ENCODE results near the gene ZDHHC3. TPM values are rescaled to one million over a fixed set of nuclear protein-coding genes. Genes with fewer than 3 reads are reported as not detected.

Gene ZDHHC3
- polyA plus RNA-seq, 1 donor: 41.0 TPM

DNA sequence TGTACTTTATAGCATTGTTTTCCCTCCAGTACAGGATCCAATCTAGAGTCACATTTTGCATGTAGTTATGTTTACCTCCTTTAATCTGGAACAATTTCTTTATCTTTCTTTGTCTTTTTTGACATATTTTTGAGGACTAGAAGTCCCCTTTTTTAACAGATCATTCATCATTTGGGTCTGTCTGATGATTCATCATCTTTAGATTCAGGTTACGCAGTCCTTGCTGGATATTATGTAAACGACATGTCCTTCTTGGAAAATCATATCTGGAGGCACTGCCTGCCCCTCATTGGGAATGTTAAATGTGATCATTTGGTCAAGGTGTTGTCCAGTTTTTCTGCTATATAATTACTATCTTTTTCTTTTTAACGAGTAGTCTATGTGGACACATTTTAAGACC is 83.3 kb downstream of the ZDHHC3 start:
- DNase-seq: no peak

DNA sequence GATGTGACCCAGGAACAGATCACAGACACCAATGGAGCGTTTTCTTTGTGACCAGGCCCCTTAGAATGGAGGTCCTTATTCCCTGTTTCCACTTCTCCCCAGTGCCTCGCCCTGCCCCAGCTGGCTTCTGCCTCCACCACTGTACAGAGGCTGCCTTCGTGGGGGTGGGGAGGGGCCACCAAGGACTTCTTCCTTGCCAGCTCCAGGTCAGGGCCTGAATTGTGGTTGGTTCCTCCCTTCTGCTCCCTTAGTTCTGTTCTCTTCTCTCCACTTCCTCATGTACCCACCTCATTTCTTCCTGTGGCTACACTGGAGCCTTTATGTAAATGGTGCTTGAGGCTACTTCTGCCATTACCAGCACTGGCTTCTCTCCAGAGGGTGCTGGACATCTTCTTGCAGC is 85.1 kb downstream of the ZDHHC3 start:
- DNase-seq: no peak

- DNase-seq: no peak
Measured at GRCh38 chr3:44890258-44890657, 85.7 kb downstream of the ZDHHC3 start.

GRCh38 chr3:44887101-44887500 is 88.9 kb downstream of the ZDHHC3 start:
- no peak for DNase-seq

DNA sequence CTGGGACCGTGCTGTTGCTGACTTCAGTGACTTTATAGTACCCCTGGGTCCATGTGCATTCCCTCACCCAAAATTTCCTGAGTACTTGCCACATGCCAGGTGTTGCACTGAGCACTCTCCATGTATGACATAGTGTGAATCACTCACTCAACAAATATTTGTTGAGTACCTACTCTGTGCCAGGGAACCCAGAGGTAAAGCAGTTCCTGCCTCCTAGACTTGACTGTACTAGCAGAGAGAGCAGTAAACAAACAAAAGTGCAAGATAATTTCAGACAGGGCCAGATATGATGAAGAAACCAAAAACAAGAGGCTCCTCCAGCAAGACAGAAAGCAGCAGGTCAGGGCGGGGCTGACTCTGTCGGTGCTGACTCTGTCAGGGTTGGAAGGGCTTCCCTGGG is 89.4 kb downstream of the ZDHHC3 start:
- DNase-seq: no peak

DNA sequence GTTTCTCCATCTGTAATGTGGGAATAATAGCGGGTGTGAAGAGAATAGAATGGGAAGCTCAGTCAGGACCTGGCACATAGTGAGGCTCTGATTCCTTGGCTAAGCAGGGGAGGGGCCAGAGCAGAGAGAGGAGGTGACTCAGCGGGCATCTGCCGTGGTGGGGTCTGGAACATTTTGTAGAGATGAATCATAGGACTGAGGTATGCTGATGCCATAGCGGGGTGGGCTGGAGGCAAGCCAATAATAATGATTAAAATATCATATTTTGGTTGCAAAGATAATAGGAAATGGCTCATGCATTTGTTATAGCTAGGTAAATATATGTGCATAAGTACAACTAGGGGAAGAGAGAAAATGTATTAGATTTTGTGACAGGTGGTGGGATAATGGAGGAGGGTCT is 90.4 kb downstream of the ZDHHC3 start:
- DNase-seq: no peak

DNA sequence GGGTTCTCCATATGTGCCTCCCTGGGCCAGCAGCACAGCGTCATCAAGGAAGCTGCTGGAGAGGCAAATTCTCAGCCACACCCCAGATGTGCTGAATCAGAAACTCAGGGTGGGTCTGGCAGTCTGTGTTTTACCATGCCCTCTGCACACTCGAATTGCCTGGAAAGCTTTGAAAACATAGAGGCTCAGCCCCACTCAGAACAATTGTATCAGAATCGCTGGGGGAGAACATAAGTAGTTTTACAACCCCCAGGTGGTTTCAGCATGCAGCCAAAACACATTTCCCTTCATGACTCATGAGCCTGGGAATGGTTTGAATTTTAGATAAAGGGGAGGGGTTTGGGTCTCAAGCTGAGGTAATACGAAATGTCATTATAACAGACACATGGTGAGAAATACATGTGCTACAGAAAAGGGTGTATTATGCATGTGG is 92.0 kb downstream of the ZDHHC3 start:
- DNase-seq: peak; percentile 36

DNA sequence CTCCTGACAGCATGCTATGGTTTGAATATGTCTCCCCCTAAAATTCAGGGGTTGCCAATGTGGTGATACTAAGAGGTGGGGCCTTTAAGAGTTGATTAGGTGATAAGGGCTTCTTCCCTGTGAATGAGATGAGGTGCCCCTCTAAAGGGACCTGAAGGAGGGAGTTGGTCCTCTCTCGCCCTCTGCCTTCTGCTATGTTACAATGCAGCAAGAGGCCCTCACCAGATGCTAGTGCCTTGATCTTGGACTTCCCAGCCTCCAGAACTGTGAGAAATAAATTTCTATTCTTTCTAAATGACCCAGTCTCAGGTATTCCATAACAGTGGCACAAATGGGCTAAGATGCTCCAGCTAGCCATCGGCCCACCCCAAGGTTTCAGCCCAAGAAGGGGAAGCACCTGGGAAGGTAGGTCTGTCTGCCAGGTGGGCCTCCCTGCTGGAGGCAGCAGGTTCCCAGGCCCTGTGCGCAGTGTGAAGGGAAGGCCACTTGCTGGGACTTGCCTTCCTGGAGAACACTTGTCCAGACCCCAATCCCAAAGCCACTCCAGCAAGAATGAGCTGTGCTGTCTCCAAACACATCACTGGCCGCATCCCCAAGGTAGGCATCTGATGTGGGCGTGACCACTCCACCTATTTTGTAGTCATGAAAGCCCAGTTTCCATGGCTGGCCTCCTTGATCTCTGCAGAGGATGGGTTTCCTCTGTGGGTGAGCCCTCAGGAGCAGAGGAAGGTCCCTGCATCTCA is 92.6 kb downstream of the ZDHHC3 start:
- DNase-seq: no peak

DNA sequence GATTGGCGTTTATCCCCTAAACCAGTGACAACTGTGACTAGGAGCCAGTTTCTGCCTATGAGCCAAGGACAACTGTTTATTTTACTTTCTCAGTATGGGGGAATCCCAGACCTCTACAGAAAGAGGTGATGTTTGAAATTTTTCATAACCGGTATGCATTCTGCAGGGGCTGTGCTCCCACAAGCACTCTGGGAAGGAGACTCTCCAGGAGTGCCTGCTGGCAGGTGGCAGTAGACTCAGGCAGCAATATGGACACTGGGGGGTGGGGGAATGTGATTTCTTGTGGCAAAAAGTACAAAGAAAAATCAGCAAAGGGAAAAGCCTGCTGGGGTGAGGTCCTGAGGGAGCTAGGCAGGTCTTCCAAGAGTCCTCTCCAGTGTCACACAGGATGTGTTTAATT is 95.7 kb downstream of the ZDHHC3 start:
- DNase-seq: no peak

GRCh38 chr3:44877333-44877732 is 98.6 kb downstream of the ZDHHC3 start:
- no peak for DNase-seq

DNA sequence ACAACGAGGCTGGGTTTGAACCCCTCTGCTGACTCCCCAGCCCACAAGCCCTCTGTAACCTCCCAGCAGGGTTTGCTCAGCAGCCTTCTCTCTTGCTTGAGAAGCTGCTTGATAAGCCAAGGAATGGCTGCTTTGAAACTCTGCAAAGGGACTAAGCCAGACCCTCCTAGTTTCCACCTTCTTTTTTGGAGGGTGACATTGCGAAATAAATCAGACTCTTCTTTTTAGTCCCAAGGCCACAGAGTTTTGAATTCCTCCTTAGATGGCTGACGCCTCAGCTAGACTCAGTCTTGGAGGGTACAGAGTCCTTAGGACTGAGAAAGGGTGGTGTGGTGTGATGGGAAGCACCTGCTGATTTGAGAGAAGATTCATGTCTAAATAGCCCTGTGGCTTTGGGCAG is 100.4 kb downstream of the ZDHHC3 start:
- DNase-seq: no peak

Other genes starting within 250 kb of the ZDHHC3 start
- gene ZNF501, start 246.5 kb downstream of the ZDHHC3 start, polyA plus RNA-seq (ENCODE audit: insufficient read length): 5.2 TPM
- gene KIAA1143, start 214.6 kb downstream of the ZDHHC3 start, polyA plus RNA-seq (ENCODE audit: insufficient read length): 32.0 TPM
- 9.2 TPM for gene KIF15, start 214.4 kb downstream of the ZDHHC3 start, polyA plus RNA-seq (ENCODE audit: insufficient read length)
- 13.7 TPM for gene TMEM42, start 114.3 kb downstream of the ZDHHC3 start, polyA plus RNA-seq (ENCODE audit: insufficient read length)
- gene TGM4, start 101.6 kb downstream of the ZDHHC3 start, polyA plus RNA-seq (ENCODE audit: insufficient read length): not detected
- gene EXOSC7, start 70 bp upstream of the ZDHHC3 start, polyA plus RNA-seq (ENCODE audit: insufficient read length): 42.1 TPM
- gene CLEC3B, start 50.1 kb upstream of the ZDHHC3 start, polyA plus RNA-seq (ENCODE audit: insufficient read length): 126 TPM
- 0.34 TPM for gene CDCP1, start 170.2 kb upstream of the ZDHHC3 start, polyA plus RNA-seq (ENCODE audit: insufficient read length)

Measured in hindlimb muscle (tissue), 1 donor.